GM23338 (cell line): ENCODE measurements around the gene ULK4.

ENCODE experiments used
- CREB1 ChIP-seq: fragments of 250-450 bp; sonication (Bioruptor Pico); IDR thresholded peaks from 2 replicates; pipeline ENCODE4 v1.5.0; 2020; ENCODE audit warnings: low read depth, mild to moderate bottlenecking, moderate library complexity
- CTCF ChIP-seq, 2 experiments: fragments of 200-600 bp in 1 of 2; sonication (generic) in 1 of 2; conservative IDR thresholded peaks; 2 replicates each; pipeline versions ENCODE4 v1.5.1 to v1.6.1; 2016 to 2017; ENCODE audit warnings: antibody characterized with exemption in 2 of 2, low read depth in 2 of 2, mild to moderate bottlenecking in 2 of 2, moderate library complexity in 1 of 2
- ETS1 ChIP-seq: IDR thresholded peaks from 2 replicates; pipeline ENCODE4 v1.6.1; 2016; ENCODE audit warnings: antibody characterized with exemption
- EZH2 ChIP-seq: fragments of 200-600 bp; sonication (generic); IDR thresholded peaks from one replicate; pipeline ENCODE4 v1.8.0; 2017; ENCODE audit warnings: antibody characterized with exemption, mild to moderate bottlenecking, low read depth; ENCODE audit not compliant: unreplicated experiment
- EZH2phosphoT487 ChIP-seq: fragments of 200-600 bp; sonication (generic); IDR thresholded peaks from one replicate; pipeline ENCODE4 v1.8.1; 2018; ENCODE audit warnings: antibody characterized with exemption; ENCODE audit not compliant: unreplicated experiment
- JUNB ChIP-seq: IDR thresholded peaks from one replicate; pipeline ENCODE4 v1.6.1; 2016; ENCODE audit warnings: antibody characterized with exemption; ENCODE audit not compliant: unreplicated experiment
- POLR2AphosphoS5 ChIP-seq: IDR thresholded peaks from 2 replicates; pipeline ENCODE4 v1.6.1; 2016; ENCODE audit warnings: antibody characterized with exemption, low read depth
- REST ChIP-seq: IDR thresholded peaks from one replicate; pipeline ENCODE4 v1.6.1; 2018; ENCODE audit warnings: antibody characterized with exemption; ENCODE audit not compliant: unreplicated experiment
- STAT1 ChIP-seq: IDR thresholded peaks from one replicate; pipeline ENCODE4 v1.6.1; 2016; ENCODE audit warnings: antibody characterized with exemption; ENCODE audit not compliant: unreplicated experiment
- ZNF331 ChIP-seq: fragments of 250-450 bp; sonication (Bioruptor Pico); IDR thresholded peaks from 2 replicates; pipeline ENCODE4 v1.5.0; 2020; ENCODE audit warnings: low read depth, mild to moderate bottlenecking, moderate library complexity
- ZNF462 ChIP-seq: fragments of 250-450 bp; sonication (Bioruptor Pico); IDR thresholded peaks from 2 replicates; pipeline ENCODE4 v1.5.0; 2020; ENCODE audit warnings: mild to moderate bottlenecking, moderate library complexity

- TF ChIP-seq EZH2 (no peak), CTCF (conservative IDR thresholded peaks at IDR 0.05; ENCODE audit: low read depth in 2 of 2) (no peak), POLR2AphosphoS5 (no peak), EZH2phosphoT487 (no peak), ETS1 (no peak), CREB1 (CRISPR knock-in tag) (no peak), REST (no peak), ZNF331 (CRISPR knock-in tag) (no peak), JUNB (no peak), STAT1 (no peak), ZNF462 (CRISPR knock-in tag) (no peak)
Observed at GRCh38 chr3:41933154-41933676, 28.7 kb downstream of the ULK4 start.
